EH (cell line): Measurements from ENCODE around the gene C19orf81.

Experiments used
- DNase-seq: peaks from one replicate; pipeline ENCODE4 v3.0.0-alpha.2; 2015; ENCODE audit warnings: low read depth

The C19orf81 gene

GRCh38 chr19:50629801-50630200 is 19.4 kb upstream of the C19orf81 start:
- DNase-seq, result no peak

DNA sequence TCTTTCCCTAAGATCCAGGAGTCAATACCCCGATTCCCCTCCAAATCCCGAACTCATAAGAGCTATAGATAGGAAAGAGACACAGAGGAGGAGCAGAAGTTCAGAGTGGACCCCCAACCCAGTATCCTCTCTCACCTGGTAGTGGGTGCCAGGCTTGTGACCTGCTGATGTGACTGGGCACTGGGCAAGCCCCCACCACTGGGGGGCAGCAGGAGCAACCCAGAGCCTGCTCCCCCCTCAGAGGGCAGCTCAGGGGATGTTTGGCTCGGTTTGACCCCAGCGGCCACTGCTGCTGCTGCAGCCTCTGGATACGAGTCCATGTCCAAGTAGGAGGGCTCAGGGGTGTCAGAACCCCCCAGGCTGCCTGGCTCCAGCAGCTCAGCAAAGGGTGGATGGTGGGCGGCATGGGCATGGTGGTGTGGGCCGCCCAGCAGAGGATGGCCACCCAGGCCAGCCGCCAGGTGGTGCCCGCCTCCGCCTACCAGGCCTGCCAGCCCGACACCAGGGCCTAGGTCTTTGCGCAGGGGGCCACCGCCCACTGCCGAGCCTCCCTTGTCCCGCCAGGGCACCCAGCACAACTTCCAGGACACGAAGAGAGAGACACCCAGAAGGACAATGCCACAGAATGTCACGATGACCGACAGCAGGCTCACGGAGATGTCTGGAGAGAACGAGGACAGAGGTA is 17.0 kb upstream of the C19orf81 start:
- DNase-seq, result no peak

DNA sequence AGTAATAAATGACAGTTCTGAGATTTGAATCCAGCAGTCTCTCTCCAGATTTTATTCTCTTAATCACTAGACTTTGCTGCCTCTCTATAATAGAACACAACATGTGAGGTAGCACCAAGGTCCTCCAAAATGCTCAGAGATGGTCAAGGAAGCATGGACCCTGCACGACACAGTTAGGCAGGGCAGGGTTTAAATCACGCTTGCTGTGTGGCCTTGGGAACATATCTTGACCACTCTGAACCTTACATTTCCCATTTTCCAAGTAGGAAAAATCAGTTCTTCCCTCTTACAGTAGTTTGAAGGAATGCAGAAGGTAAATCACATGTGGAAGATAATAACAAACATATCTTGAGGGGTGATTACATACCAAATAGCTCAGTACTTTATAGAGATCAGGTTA is 15.9 kb upstream of the C19orf81 start:
- DNase-seq, result no peak

GRCh38 chr19:50633973-50634372 is 15.3 kb upstream of the C19orf81 start:
- no peak for DNase-seq

- no peak for DNase-seq
Observed at GRCh38 chr19:50636317-50637085, 12.7 kb upstream of the C19orf81 start.

DNA sequence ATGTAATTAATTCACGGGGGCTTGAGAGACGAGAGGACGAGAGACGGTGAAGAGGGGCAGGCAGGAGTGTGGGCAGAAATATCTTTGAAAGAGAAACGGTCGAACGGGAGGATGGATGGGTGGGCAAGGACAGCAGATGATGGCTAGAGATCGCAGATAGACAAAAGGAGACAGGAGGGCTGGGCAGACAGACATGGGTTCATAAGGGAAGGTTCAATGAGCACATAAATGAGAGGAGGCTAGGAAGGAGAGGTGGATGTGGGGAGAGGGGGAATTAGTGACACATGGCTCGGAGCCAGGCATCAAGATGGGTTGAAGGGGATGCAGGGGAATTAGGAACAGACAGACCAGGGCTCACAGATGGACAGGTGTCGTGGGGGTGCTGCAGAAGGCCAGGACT is 10.6 kb upstream of the C19orf81 start:
- DNase-seq, result no peak

DNA sequence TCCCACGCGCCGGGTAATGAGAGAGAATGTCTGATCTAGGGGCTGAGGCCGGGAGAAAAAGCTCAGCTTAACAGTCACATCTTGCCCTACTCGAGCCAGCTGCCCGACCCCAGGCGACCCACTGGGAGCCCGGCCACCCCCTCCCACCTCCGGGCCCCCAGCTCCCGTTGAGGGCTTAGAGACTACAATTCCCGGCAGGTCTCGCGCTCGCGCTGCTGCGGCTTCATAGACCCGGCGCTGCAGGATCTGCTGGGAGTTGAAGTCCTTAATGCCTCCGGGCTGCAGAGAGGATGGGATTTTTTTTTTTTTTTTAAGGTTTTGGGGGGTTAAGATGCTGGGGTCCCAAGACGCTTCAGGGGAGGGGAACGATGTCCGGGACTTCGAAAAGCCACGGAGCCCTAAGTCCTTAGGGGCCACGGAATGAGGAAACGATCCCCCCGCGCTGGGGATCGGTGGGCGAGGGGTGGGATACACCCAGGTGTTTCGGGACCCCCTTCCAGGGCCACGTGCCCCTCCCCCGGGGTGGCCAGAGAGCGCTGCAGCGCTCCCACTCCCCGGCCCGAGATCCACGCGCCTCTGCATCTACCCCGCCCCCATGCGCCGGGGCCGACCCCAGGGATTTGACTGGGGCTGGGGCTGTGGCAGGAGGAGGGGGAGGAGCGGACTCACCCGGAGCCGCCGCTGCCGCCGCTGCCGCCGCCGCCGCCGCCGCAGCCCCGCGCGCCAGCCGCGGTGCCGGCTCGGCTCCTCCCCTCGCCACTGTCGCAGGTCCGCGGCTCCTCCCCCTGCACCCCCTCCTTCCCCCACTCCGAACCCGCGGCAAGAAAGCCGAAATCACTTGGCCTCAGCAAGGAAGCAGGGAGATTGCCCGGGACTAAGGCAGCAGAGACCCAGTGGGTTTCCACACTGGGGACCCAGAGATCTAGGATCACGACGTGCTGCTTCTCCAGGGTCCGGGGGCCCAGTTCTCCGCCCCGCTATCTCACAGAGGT is 9.8 kb upstream of the C19orf81 start, which contains the start of gene SYT3:
Gene SYT3, minus strand, starts transcription at position 761 of the 992 bp plus-strand sequence. CDS start 2,470 bp downstream, outside the sequence.
- peak; percentile 51 for DNase-seq

DNA sequence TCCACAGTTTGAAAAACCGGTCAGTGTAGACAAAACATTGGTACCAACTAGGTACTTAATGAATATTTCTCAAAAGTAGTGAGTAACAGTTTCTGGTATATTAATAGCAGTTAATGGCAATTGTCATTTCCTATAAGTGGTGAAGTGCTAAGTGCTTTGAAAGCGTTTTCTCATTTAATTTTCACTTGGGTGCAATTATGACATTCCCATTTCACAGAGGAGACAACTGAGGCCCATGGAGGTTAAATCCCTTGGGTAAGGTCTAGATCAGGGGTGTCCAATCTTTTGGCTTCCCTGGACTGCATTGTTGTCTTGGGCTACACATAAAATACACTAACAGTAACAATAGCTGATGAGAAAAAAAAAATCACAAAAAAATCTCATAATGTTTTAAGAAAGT is 8.9 kb upstream of the C19orf81 start:
- no peak for DNase-seq

- no peak for DNase-seq
Observed at GRCh38 chr19:50644315-50644915, 4.8 kb upstream of the C19orf81 start.

DNA sequence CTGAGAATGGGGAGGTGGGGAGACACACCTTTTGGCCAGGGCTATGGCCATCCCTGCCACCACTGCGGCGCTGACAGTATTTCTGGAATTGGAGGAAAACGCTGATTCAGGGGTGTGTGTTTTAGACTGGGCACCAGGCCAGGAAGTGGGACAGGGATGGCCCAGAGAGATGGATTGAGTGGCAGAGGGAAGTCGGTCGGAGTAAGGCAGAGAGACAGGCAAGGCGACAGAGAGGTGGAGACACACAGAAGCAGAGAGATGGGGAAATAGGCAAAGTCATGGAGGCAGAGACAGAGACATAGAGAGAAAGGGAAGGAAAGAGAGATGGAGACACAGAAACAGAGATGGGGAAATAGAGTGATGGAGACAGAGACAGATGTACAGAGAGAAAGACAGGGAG is 4.1 kb upstream of the C19orf81 start:
- no peak for DNase-seq

DNA sequence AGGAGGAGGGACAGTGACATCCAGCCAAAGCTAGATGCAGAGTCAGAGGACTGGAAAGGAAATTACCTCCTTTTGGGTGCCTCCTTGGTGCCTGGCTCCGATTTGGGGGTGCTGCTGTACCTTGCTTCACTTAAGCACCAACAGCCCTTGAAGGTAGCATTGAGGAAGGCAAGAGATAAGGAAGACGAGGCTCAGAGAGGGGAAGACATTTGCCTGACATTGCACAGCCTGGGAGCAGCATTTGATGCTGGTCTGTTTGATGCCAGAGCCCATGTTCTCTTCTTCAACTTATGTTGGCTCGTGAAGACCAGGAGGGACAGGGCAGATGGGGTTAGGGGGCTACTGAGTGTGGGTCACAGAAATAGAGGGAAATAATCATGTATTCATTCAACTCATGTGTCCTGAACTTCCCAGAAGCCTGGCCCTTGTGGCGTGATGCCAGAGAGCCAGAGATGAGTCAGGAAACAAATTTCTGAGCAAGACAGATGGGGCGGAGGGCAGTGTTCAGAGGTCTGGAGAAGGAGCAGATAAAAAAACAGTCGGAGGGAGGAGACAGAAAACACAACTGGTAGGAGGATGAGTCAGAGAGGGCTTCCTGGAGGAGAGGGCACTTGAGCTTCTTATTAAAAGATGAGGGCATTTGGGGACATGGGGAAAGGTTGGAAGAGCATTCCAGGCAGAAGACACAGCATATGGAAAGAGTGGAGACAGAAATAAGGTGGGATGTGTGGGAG is 3.0 kb upstream of the C19orf81 start:
- peak; percentile 81 for DNase-seq

- DNase-seq, result no peak
Observed at GRCh38 chr19:50647879-50648615, 1.2 kb upstream of the C19orf81 start.

DNA sequence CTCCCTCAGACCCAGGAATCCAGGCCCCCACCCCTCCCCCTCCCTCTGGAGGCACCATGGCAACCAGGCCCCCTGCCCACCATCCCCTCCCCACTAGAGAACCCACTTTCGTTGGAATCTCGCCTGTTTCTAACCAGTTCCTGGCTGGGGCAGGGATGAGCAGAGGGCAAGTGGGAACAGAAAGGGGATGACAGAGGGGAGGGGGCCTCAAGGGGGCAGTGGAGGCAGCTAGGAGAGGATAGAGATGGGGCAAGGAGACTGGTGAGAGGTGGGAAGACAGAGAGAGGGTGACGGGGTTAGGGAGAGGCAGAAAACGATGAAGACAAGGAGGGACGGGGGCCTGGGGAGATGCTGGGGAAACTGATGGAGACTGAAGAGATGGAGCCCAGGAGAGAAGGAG is 586 bp upstream of the C19orf81 start:
- no peak for DNase-seq

DNA sequence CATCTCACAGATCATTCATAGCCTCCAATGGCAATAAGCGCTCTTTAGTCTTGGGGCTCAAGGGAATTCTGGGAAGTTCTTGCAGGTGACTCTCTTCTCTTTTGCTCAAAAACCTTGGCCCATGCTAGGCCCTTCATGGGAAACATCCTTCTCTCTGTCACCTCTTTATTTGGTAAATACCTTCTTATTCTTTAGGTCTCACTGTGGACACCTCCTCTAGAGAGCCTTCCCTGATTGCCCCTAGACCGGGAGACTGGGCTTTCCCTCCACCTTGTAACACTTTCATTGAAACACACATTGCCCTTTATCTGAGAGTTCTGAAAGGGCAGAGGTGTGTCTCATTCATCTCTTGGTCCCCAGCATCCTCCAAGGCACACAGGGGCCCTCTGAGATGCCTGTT is 1.9 kb downstream of the C19orf81 start:
- no peak for DNase-seq

GRCh38 chr19:50652722-50653121 is 3.5 kb downstream of the C19orf81 start:
- no peak for DNase-seq

- DNase-seq, result no peak
Observed at GRCh38 chr19:50654882-50655281, 5.6 kb downstream of the C19orf81 start.

DNA sequence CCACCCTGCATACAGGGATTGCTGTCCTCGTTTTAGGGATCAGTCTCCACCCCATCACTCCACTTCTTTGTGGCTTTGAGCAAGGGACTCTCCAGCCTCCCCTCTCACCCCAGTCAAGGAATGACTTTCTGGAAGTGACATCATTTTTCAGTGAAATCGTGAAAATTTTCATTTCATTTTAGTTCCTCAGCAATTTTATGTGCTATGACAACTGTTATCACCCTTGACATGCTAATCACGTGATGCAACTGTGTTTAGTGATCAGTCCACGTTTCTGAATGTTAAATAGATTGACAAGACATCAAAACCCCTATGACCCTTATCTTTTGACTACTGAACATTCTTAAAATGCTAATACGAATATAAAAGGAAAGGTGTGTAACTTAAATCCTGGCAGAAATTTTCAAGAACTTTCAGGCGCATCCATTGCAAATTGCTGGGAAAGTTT is 8.0 kb downstream of the C19orf81 start:
- DNase-seq, result no peak

DNA sequence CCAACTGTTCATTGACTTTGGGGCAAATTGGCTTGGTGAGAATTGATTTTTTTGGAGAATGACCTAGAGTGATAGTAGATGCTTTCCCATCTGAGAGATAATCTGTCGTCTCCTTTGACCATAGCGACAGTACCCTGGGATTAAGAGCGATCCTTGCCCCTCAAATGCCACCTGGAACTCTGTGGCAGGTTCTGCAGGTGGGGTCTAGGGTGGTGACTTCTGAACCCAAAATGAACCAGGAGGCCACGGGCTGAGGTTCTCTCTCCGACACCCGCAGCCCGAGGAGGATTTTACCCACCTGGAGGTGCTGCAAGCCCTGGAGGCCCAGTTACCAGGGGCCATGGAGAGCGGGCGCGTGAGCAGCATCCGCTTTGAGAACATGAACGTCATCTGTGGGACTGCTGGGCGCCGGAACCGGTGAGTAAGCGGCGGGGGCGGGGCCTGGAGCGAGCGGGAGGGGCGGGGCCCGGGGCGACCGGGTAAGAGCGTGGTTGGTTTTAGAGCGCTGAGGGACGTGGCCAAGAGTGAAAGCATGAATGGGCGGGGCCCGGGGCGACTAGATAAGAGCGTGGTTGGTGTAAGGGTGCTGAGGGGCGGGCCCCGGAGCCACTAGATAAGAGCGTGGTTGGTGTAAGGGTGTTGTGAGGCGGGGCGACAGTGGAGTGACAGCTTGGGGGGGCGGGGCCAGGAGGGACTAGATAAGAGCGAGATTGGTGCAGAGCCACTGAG is 8.6 kb downstream of the C19orf81 start:
- peak; percentile 100 for DNase-seq

DNA sequence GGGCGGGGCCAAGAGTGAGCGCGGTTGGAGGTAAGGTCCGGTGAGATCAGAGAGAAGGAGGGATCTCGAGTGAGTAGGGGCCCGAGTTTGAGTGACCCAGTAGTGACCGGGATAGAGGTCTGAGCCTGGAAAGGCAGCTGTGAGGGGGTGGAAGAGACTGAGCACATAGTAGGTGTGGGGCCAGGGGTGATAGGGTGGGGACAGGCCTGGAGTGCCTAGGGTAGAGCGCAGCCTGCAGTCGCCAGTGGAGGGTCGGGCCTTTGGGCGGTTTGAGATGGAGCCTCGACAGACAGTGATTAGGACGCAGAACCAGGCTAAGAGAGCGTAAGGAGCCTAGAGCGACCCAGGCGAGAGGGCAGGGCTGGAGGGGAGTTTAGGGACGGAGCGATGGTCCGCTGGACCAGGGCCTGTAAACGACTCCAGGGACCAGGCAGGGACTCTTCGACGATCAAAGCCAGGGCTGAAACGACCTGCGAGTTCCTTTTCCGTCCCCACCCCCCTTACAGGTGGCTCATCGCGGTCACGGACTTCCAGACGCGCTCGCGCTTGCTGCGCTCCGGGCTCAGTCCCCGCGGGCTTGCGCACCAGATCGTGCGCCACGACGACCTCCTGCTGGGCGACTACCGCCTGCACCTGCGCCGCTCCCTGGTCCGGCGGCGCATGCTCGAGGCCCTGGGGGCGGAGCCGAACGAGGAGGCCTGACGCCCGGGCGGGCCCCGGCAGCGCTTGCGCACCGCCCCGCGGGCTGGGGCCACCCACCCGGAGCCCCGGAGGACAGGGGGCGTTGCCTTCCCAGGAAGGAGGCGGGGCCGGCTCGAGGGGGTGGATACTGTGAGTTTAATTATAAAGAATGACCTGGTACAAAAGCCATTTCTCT is 9.4 kb downstream of the C19orf81 start:
- peak; percentile 79 for DNase-seq
